HG03039 (cell line): ENCODE data around the gene WWOX.

ENCODE experiments used
- ATAC-seq: cut with Tn5 transposase; IDR thresholded peaks from one replicate; pipeline ENCODE4 v1.9.1; 2021; ENCODE audit warnings: mild to moderate bottlenecking, moderate library complexity; ENCODE audit not compliant: unreplicated experiment

The WWOX gene

GRCh38 chr16:78812582-78812981 lies 713.1 kb downstream of the WWOX start:
- no peak for ATAC-seq

GRCh38 chr16:78813661-78814311 lies 714.3 kb downstream of the WWOX start:
- no peak for ATAC-seq

GRCh38 chr16:78815713-78816112 lies 716.3 kb downstream of the WWOX start:
- ATAC-seq = no peak

GRCh38 chr16:78816499-78817195 lies 717.2 kb downstream of the WWOX start:
- ATAC-seq = no peak

GRCh38 chr16:78817200-78817739 lies 717.8 kb downstream of the WWOX start:
- no peak for ATAC-seq

GRCh38 chr16:78821335-78821734 lies 721.9 kb downstream of the WWOX start:
- ATAC-seq = no peak

- no peak for ATAC-seq
Measured at GRCh38 chr16:78822509-78822908, 723.1 kb downstream of the WWOX start.

GRCh38 chr16:78823027-78823426 lies 723.6 kb downstream of the WWOX start:
- no peak for ATAC-seq

- no peak for ATAC-seq
Measured at GRCh38 chr16:78829280-78829679, 729.8 kb downstream of the WWOX start.

GRCh38 chr16:78830599-78830998 lies 731.1 kb downstream of the WWOX start:
- no peak for ATAC-seq

GRCh38 chr16:78832100-78832499 lies 732.6 kb downstream of the WWOX start:
- no peak for ATAC-seq

GRCh38 chr16:78836802-78837491 lies 737.5 kb downstream of the WWOX start:
- ATAC-seq = no peak

GRCh38 chr16:78837706-78838105 lies 738.3 kb downstream of the WWOX start:
- no peak for ATAC-seq

GRCh38 chr16:78838276-78838675 lies 738.8 kb downstream of the WWOX start:
- no peak for ATAC-seq

- no peak for ATAC-seq
Measured at GRCh38 chr16:78842950-78843349, 743.5 kb downstream of the WWOX start.

- ATAC-seq = no peak
Measured at GRCh38 chr16:78843978-78844377, 744.5 kb downstream of the WWOX start.

GRCh38 chr16:78844682-78845081 lies 745.2 kb downstream of the WWOX start:
- ATAC-seq = no peak

GRCh38 chr16:78851266-78851665 lies 751.8 kb downstream of the WWOX start:
- no peak for ATAC-seq

- ATAC-seq = no peak
Measured at GRCh38 chr16:78852081-78852635, 752.7 kb downstream of the WWOX start.

GRCh38 chr16:78862022-78862421 lies 762.6 kb downstream of the WWOX start:
- ATAC-seq = no peak

- ATAC-seq = no peak
Measured at GRCh38 chr16:78866521-78866920, 767.1 kb downstream of the WWOX start.
